K562 (cell line): ENCODE results near the gene TMEM242. TPM values are rescaled to one million over a fixed set of nuclear protein-coding genes. Genes with fewer than 3 reads are reported as not detected.
A peak's percentile ranks its signal among the peaks of the same experiment; 100 is the strongest.

Source experiments
- ARID2 ChIP-seq: fragments of 450-650 bp; IDR thresholded peaks from 2 replicates; pipeline ENCODE4 v1.6.1; 2017; ENCODE audit warnings: antibody characterized with exemption, mild to moderate bottlenecking
- CXXC5 ChIP-seq: fragments of 250-450 bp; sonication (Bioruptor Pico); IDR thresholded peaks from 2 replicates; pipeline ENCODE4 v1.8.0; 2022; ENCODE audit warnings: inconsistent platforms, mild to moderate bottlenecking, moderate library complexity
- ETV5 ChIP-seq: sonication (generic); formaldehyde crosslinking; IDR thresholded peaks from 2 replicates; pipeline ENCODE4 v1.4.0; 2020; ENCODE audit warnings: low read depth, mild to moderate bottlenecking, missing genetic modification reagents
- GTF2B ChIP-seq: IDR thresholded peaks from 2 replicates; pipeline ENCODE4 v1.6.1; 2011; ENCODE audit not compliant: insufficient read length; ENCODE audit errors: extremely low read depth
- HOMEZ ChIP-seq: fragments of 250-450 bp; sonication (Bioruptor Pico); IDR thresholded peaks from 2 replicates; pipeline ENCODE4 v1.4.0; 2020; ENCODE audit warnings: mild to moderate bottlenecking, moderate library complexity
- NFXL1 ChIP-seq: fragments of 450-650 bp; formaldehyde crosslinking; IDR thresholded peaks from 2 replicates; pipeline ENCODE4 v1.4.0; 2021; ENCODE audit warnings: mild to moderate bottlenecking
- PURB ChIP-seq: sonication (generic); formaldehyde crosslinking; IDR thresholded peaks from 2 replicates; pipeline ENCODE4 v1.9.0; 2021; ENCODE audit warnings: low read depth, mild to moderate bottlenecking, missing genetic modification reagents
- SMAD2 ChIP-seq: fragments of 150-350 bp; IDR thresholded peaks from 2 replicates; pipeline ENCODE4 v1.6.1; 2014; ENCODE audit warnings: low read depth, mild to moderate bottlenecking, low read length
- TEAD4 ChIP-seq, 2 experiments: sonication (generic) in 1 of 2; formaldehyde crosslinking in 1 of 2; IDR thresholded peaks; 2 replicates each; pipeline versions ENCODE4 v1.6.1 to v1.8.0; 2012 to 2022; ENCODE audit warnings: borderline replicate concordance in 1 of 2, inconsistent platforms in 1 of 2, low read length in 1 of 2, mild to moderate bottlenecking in 1 of 2, missing genetic modification reagents in 1 of 2
- ZNF318 ChIP-seq, 2 experiments: fragments of 450-650 bp; IDR thresholded peaks; 2 replicates each; pipeline ENCODE4 v1.6.1; 2016; ENCODE audit warnings: mild to moderate bottlenecking in 2 of 2, borderline replicate concordance in 1 of 2, low read depth in 1 of 2, moderate library complexity in 1 of 2
- polyA plus RNA-seq, 8 experiments: library from polyadenylated mRNA; depleted of rRNA in 4 of 8; stranded (reverse) in 5 of 8; unstranded in 3 of 8; fragments of >200 nt; fragmentation: Nextera tagmentation in 2 of 8; fragmentation: Illumina TruSeq in 1 of 8; extraction: Ambion mirVana in 2 of 8; extraction: Trizol in 1 of 8; gene quantifications; 2 replicates each; pipeline versions ENCODE4 v1.2.1 to v1.2.3, GENCODE V29; 2011 to 2014; ENCODE audit warnings: inconsistent platforms in 1 of 8, missing spikeins in 1 of 8
- total RNA-seq, 7 experiments: library from RNA; depleted of rRNA in 6 of 7; stranded (reverse); fragments of >200 nt in 6 of 7; fragmentation: Illumina TruSeq in 2 of 7; extraction: Trizol in 2 of 7; gene quantifications; 2 replicates each; pipeline versions ENCODE4 v1.2.1 to v1.2.3, GENCODE V29; 2011 to 2021; ENCODE audit warnings: low replicate concordance in 1 of 7

Gene TMEM242
- total and polyA plus RNA-seq, 9 of the 15 experiments (the other 6 are each of a cell fraction or from before 2014, with no cell fraction given): 9.5 to 35.3 (median 16.5) TPM

GRCh38 chr6:157323255-157323965, at the start of gene TMEM242 (continued):
- no peak; a peak in 1 of 4 replicates for TF ChIP-seq ZNF318 (IDR thresholded peaks at IDR 0.05; ENCODE audit: borderline replicate concordance in 1 of 2, low read depth in 1 of 2)
- TF ChIP-seq HOMEZ (CRISPR knock-in tag): peak; percentile 6; the same call in 1 of the 2 replicates
- TF ChIP-seq ETV5 (CRISPR knock-in tag): peak; percentile 80
- TF ChIP-seq ARID2: no peak
- no peak for TF ChIP-seq SMAD2
- peak; percentile 63 for TF ChIP-seq TEAD4 (IDR thresholded peaks at IDR 0.05; ENCODE audit: low read length)
- no peak for TF ChIP-seq TEAD4 (CRISPR knock-in tag; IDR thresholded peaks at IDR 0.05; ENCODE audit: borderline replicate concordance)
- TF ChIP-seq PURB (CRISPR knock-in tag): no peak
- peak; percentile 53 for TF ChIP-seq GTF2B
- TF ChIP-seq NFXL1 (CRISPR knock-in tag): no peak
- TF ChIP-seq CXXC5 (CRISPR knock-in tag): peak; percentile 98
